Stimulated activated CD4-positive, alpha-beta T cell treated with anti-CD3 and anti-CD28 coated beads, TNF-alpha, amount 100 ng/mL, for 1 hour (primary cell): ENCODE results near the gene USP9X.
"Not testable (repeated sequence)": the region's sequence is repeated elsewhere in the genome, so short reads cannot be mapped to it uniquely, and the experiment has no call there.

Source experiments
- DNase-seq, 3 donors: peaks; one replicate each; pipeline ENCODE4 v3.0.0-alpha.2; 2020; ENCODE audit warnings: low read depth in 3 of 3, low spot score in 1 of 3

Gene USP9X

GRCh38 chrX:41178201-41178600 is 93.0 kb downstream of the USP9X start:
- DNase-seq = no peak

- peak in 1 of 3 donors; percentile 5 for DNase-seq
These were observed 95.1 kb downstream of the USP9X start for GRCh38 chrX:41180194-41180908.

- no peak for DNase-seq
These were observed 99.1 kb downstream of the USP9X start for GRCh38 chrX:41184312-41184711.

GRCh38 chrX:41186946-41187345 is 101.7 kb downstream of the USP9X start:
- DNase-seq = not testable (repeated sequence)

- DNase-seq = no peak
These were observed 103.9 kb downstream of the USP9X start for GRCh38 chrX:41189156-41189555.

GRCh38 chrX:41192880-41193279 is 107.6 kb downstream of the USP9X start:
- DNase-seq = no peak

GRCh38 chrX:41198410-41198809 is 113.2 kb downstream of the USP9X start:
- no peak for DNase-seq

- no peak for DNase-seq
These were observed 115.5 kb downstream of the USP9X start for GRCh38 chrX:41200785-41201184.

- no peak for DNase-seq
These were observed 124.6 kb downstream of the USP9X start for GRCh38 chrX:41209853-41210252.

- no peak for DNase-seq
These were observed 139.4 kb downstream of the USP9X start for GRCh38 chrX:41224605-41225004.

GRCh38 chrX:41233988-41234387 is 148.7 kb downstream of the USP9X start:
- no peak for DNase-seq

- not testable (repeated sequence) for DNase-seq
These were observed 149.2 kb downstream of the USP9X start for GRCh38 chrX:41234471-41234870.

GRCh38 chrX:41234962-41235361 is 149.7 kb downstream of the USP9X start:
- no peak for DNase-seq

GRCh38 chrX:41236629-41237028 is 151.4 kb downstream of the USP9X start:
- no peak for DNase-seq

GRCh38 chrX:41240509-41240908 is 155.3 kb downstream of the USP9X start:
- no peak for DNase-seq

- DNase-seq = no peak
These were observed 156.7 kb downstream of the USP9X start for GRCh38 chrX:41241962-41242361.

GRCh38 chrX:41245641-41246040 is 160.4 kb downstream of the USP9X start:
- no peak for DNase-seq

- no peak for DNase-seq
These were observed 165.6 kb downstream of the USP9X start for GRCh38 chrX:41250867-41251266.

- no peak for DNase-seq
These were observed 172.6 kb downstream of the USP9X start for GRCh38 chrX:41257801-41258200.

- no peak for DNase-seq
These were observed 173.0 kb downstream of the USP9X start for GRCh38 chrX:41258226-41258625.

- DNase-seq = no peak
These were observed 173.6 kb downstream of the USP9X start for GRCh38 chrX:41258871-41259270.

- no peak for DNase-seq
These were observed 174.3 kb downstream of the USP9X start for GRCh38 chrX:41259516-41259915.

- DNase-seq = peak in 1 of 3 donors; percentile 11
These were observed 180.4 kb downstream of the USP9X start for GRCh38 chrX:41265615-41266014.
